ENCODE measurements around the gene ZCCHC14. TPM values are rescaled to one million over a fixed set of nuclear protein-coding genes. Genes with fewer than 3 reads are reported as not detected.

ZCCHC14 gene
- total RNA-seq, 1 donor from 2014 or later: 44.8 TPM

GRCh38 chr16:87454391-87454790, 38.4 kb downstream of the ZCCHC14 start:
- Mint-ChIP-seq H3K27me3 (ENCODE audit: unreplicated experiment) (no peaks in the 10 kb centered on the region), H3K4me3 (ENCODE audit: unreplicated experiment) (no peak overlapping the region), H3K27ac (ENCODE audit: unreplicated experiment) (no peak overlapping the region), H3K36me3 (ENCODE audit: unreplicated experiment) (peaks cover 43% of the 10 kb centered on the region), H3K9me3 (ENCODE audit: unreplicated experiment) (no peaks in the 10 kb centered on the region), H3K4me1 (ENCODE audit: unreplicated experiment) (peaks cover 26% of the 10 kb centered on the region)
- DNase-seq (ENCODE audit: extremely low spot score, unreplicated experiment): no peak
- TF ChIP-seq, protein P1, sequence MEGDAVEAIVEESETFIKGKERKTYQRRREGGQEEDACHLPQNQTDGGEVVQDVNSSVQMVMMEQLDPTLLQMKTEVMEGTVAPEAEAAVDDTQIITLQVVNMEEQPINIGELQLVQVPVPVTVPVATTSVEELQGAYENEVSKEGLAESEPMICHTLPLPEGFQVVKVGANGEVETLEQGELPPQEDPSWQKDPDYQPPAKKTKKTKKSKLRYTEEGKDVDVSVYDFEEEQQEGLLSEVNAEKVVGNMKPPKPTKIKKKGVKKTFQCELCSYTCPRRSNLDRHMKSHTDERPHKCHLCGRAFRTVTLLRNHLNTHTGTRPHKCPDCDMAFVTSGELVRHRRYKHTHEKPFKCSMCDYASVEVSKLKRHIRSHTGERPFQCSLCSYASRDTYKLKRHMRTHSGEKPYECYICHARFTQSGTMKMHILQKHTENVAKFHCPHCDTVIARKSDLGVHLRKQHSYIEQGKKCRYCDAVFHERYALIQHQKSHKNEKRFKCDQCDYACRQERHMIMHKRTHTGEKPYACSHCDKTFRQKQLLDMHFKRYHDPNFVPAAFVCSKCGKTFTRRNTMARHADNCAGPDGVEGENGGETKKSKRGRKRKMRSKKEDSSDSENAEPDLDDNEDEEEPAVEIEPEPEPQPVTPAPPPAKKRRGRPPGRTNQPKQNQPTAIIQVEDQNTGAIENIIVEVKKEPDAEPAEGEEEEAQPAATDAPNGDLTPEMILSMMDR (IDR thresholded peaks at IDR 0.05): no peak

GRCh38 chr16:87453326-87453725, 39.5 kb downstream of the ZCCHC14 start:
- no peak for DNase-seq (ENCODE audit: extremely low spot score, unreplicated experiment)
- Mint-ChIP-seq H3K27me3 (ENCODE audit: unreplicated experiment) (no peaks in the 10 kb centered on the region), H3K4me1 (ENCODE audit: unreplicated experiment) (peaks cover 19% of the 10 kb centered on the region), H3K36me3 (ENCODE audit: unreplicated experiment) (peaks cover 45% of the 10 kb centered on the region), H3K9me3 (ENCODE audit: unreplicated experiment) (no peaks in the 10 kb centered on the region), H3K4me3 (ENCODE audit: unreplicated experiment) (no peak overlapping the region), H3K27ac (ENCODE audit: unreplicated experiment) (no peak overlapping the region)
- TF ChIP-seq, protein P1 (IDR thresholded peaks at IDR 0.05): no peak

DNA sequence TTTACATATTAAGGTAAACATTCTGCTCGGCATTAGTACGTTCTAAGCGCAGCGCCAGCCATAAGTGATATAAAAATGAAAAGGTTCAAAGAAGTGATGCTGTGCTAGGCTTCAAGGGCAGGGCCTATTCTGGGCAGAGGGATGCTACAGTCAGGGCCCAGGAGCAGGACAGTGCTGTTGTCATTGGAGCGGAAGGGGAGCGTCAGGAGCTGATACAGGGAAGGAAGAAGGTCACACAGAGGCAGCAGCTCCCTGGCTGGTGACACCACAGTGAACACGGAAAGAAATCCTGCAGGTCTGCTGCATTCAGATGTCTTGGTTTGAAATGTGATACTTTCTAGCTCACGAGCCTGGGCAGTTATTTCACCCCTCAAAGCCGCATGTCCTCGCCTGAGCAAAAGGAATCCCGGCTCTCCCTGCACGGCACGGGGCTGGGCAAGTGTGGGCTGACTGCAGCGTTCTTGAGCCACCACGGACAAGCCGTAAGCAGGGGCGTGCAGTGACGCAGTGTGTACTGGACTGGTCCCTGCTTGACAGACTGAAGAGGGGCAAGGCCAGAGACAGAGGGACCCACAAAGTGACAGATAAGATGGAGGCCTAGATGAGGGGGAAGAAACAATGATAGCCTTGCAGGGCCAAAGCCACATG, 41.1 kb downstream of the ZCCHC14 start:
- Mint-ChIP-seq H3K36me3 (ENCODE audit: unreplicated experiment) (peaks cover 49% of the 10 kb centered on the region), H3K9me3 (ENCODE audit: unreplicated experiment) (no peaks in the 10 kb centered on the region), H3K27me3 (ENCODE audit: unreplicated experiment) (no peaks in the 10 kb centered on the region), H3K4me3 (ENCODE audit: unreplicated experiment) (no peak overlapping the region), H3K27ac (ENCODE audit: unreplicated experiment) (no peak overlapping the region), H3K4me1 (ENCODE audit: unreplicated experiment) (peaks cover 3% of the 10 kb centered on the region)
- DNase-seq (ENCODE audit: extremely low spot score, unreplicated experiment): no peak
- TF ChIP-seq, protein P1 (IDR thresholded peaks at IDR 0.05): no peak

GRCh38 chr16:87448866-87449265, 44.0 kb downstream of the ZCCHC14 start:
- H3K36me3 Mint-ChIP-seq (ENCODE audit: unreplicated experiment): peaks cover 59% of the 10 kb centered on the region
- H3K4me1 Mint-ChIP-seq (ENCODE audit: unreplicated experiment): peaks cover 1% of the 10 kb centered on the region
- no peaks in the 10 kb centered on the region for H3K27me3 Mint-ChIP-seq (ENCODE audit: unreplicated experiment)
- H3K27ac Mint-ChIP-seq (ENCODE audit: unreplicated experiment): no peak overlapping the region
- TF ChIP-seq, protein P1 (IDR thresholded peaks at IDR 0.05): no peak
- H3K4me3 Mint-ChIP-seq (ENCODE audit: unreplicated experiment): no peak overlapping the region
- DNase-seq (ENCODE audit: extremely low spot score, unreplicated experiment): no peak
- H3K9me3 Mint-ChIP-seq (ENCODE audit: unreplicated experiment): peaks cover 5% of the 10 kb centered on the region

DNA sequence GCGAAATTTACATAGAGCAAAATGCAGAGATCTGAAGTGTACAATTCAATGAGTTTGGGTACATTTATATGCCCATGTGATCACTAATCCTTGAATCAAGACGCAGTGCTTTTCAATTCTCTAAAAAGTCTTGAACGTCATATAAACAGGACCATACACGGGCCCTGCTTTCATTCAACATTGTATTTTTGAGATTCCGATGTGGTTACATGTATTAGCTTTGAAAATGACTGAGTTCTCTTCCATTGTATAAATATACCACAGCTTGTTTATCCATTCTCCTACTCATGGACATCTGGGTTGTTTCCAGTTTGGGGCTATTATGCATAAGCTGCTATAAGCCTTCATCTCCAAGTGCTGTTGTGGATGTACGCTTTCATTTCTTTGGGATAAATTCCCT, 45.5 kb downstream of the ZCCHC14 start:
- DNase-seq (ENCODE audit: extremely low spot score, unreplicated experiment): no peak
- TF ChIP-seq, protein P1 (IDR thresholded peaks at IDR 0.05): no peak
- H3K9me3 Mint-ChIP-seq (ENCODE audit: unreplicated experiment): peaks cover 5% of the 10 kb centered on the region
- peaks cover 60% of the 10 kb centered on the region for H3K36me3 Mint-ChIP-seq (ENCODE audit: unreplicated experiment)
- H3K27me3 Mint-ChIP-seq (ENCODE audit: unreplicated experiment): no peaks in the 10 kb centered on the region
- H3K27ac Mint-ChIP-seq (ENCODE audit: unreplicated experiment): no peak overlapping the region
- H3K4me1 Mint-ChIP-seq (ENCODE audit: unreplicated experiment): peaks cover 6% of the 10 kb centered on the region
- H3K4me3 Mint-ChIP-seq (ENCODE audit: unreplicated experiment): no peak overlapping the region

Data from osteocyte (in vitro differentiated cells).